HG02943 (cell line): Measurements from ENCODE around the gene NDE1.
"Not testable (repeated sequence)": the region's sequence is repeated elsewhere in the genome, so short reads cannot be mapped to it uniquely, and the experiment has no call there.

ENCODE experiments used
- ATAC-seq: cut with Tn5 transposase; IDR thresholded peaks from one replicate; pipeline ENCODE4 v1.9.1; 2021; ENCODE audit warnings: mild to moderate bottlenecking, low read depth, moderate library complexity; ENCODE audit not compliant: unreplicated experiment

The NDE1 gene

DNA sequence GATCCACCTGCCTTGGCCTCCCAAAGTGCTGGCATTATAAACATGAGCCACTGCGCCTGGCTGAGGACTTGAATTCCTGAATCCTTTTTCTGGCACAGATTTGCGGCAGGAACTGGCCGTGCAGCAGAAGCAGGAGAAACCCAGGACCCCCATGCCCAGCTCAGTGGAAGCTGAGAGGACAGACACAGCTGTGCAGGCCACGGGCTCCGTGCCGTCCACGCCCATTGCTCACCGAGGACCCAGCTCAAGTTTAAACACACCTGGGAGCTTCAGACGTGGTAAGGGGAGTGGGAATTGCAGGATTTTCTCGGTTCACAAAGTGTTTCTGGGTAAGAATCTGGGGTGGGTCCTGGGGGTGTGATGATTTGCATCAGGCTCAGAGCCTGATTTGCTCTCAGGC lies 41.0 kb downstream of the NDE1 start:
- no peak for ATAC-seq

- not testable (repeated sequence) for ATAC-seq
These were observed 42.5 kb downstream of the NDE1 start for GRCh38 chr16:15692508-15692907.

DNA sequence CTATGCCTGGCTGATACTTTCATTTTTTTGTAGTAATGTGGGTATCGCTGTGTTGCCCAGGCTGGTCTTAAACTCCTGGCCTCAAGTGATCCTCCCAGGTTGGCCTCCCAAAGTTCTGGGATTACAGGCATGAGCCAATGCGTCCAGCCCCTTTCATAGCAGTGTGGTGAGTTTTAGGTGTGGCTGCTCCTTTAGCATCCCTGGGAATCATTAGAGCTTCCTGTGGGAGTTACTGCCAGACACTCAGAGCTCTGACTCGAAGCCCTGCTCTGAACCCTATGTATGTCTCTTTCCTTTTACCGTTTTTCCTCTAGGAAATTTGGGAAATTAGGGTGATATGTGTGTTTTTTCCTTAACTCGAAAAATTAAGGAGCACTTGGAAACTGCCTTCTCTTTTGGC lies 44.5 kb downstream of the NDE1 start:
- ATAC-seq, result no peak

DNA sequence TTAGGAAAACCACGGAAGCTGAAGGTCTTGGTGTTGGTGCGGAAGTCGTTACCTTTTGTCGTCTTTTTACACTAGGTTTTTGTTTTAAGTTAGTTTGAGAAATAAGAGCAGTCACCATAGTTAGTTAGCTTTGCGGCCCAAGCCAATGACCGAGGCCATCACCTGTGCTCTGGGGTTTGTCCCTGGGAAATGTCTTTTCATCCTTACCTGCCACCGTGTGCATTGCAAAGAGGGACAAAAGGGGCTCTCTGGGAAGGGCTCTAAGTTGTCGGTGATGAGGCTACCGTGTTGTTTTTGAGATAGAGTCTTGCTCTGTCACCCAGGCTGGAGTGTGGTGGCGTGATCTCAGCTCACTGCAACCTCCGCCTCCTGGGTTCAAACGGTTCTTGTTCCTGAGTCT lies 49.8 kb downstream of the NDE1 start:
- no peak for ATAC-seq

DNA sequence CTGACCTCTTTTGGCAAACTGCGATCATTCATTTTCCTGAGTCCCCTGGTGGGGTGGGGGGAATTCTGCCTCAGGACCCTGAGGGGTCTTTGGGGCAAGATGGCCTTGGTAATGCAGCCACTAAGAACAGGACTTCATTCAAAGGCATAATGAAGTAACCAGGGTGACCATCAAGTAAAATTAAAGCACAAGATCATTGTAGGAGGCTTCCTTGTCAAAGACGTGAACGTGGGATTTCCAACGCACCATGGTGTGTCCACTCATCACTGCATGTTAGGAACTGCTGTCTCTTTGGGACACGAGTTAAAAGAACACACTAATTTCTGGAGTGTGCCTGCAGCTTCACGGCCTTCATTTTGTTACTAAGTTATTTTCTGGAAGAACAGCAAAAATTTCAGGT lies 51.3 kb downstream of the NDE1 start:
- no peak for ATAC-seq

DNA sequence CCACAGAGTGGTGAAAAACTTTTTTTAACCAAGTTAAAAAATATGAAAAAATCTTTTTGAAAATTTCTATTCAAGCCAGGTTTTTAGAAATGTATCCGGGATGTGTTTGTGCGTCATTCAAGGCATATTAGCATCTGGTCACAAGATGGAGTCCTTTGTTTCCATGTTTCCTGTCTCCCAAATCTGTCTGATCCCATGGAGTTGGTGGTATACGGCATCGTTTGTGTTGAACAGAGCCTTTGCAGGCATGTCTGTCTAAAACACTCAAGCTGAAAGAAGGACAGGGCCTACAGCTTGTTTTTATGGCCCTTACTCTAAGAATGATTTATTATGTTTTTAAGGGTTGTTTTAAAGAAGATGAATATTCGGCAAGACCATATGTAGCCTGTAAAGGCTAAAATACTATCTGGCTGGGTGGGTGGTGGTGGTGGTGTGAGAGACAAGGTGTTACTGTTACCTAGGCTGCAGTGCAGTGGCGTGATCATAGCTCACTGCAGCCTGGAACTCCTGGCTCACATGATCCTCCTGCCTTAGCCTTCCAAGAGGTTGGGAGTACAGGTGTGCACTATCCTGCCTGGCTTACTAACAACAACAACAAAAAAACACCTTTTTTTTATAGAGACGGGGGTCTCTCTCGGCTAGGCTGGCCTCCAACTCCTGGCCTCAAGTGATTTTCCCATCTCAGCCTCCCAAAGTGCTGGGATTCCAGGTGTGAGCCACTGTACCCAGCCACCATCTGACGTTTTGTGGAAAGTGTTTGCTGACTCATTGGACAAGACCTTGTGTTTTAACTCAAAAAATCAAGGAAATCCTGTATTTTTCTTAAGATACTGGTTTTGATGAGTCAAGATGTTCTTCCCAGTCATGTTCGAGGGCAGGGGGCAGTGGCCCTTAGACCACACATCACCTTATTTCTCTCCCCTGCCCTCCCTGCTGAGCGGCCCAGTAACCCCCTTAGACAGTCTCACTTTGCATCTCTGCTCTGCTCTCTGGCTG lies 52.2 kb downstream of the NDE1 start:
- ATAC-seq, result no peak

- no peak for ATAC-seq
These were observed 53.1 kb downstream of the NDE1 start for GRCh38 chr16:15703029-15703736.

GRCh38 chr16:15704545-15704987 lies 54.5 kb downstream of the NDE1 start:
- ATAC-seq, result no peak

GRCh38 chr16:15705064-15705565 lies 55.1 kb downstream of the NDE1 start:
- ATAC-seq, result no peak

DNA sequence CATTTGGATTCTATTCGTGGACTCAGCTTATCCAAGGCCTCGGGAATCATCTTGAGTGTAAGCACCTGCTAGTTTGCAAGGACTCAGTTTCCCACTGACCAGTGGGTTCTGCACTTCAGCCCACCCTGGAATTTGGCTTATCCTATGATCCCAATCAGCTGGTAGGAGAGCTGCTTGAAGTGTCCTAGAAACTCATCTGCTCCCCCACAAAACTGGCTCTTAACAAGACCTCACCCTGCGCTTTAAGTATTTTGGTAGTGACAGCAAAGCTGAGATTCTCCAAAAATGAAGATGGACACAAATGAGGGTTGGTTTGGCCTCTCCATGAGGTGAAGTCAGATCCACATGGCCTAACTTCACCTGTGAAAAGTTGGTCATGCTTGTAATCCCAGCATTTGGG lies 57.3 kb downstream of the NDE1 start:
- ATAC-seq, result no peak

GRCh38 chr16:15708096-15708495 lies 58.1 kb downstream of the NDE1 start:
- ATAC-seq, result no peak

GRCh38 chr16:15708997-15709396 lies 59.0 kb downstream of the NDE1 start:
- ATAC-seq, result no peak

GRCh38 chr16:15714393-15715172 lies 64.5 kb downstream of the NDE1 start:
- no peak for ATAC-seq

GRCh38 chr16:15715221-15715620 lies 65.2 kb downstream of the NDE1 start:
- ATAC-seq, result no peak

DNA sequence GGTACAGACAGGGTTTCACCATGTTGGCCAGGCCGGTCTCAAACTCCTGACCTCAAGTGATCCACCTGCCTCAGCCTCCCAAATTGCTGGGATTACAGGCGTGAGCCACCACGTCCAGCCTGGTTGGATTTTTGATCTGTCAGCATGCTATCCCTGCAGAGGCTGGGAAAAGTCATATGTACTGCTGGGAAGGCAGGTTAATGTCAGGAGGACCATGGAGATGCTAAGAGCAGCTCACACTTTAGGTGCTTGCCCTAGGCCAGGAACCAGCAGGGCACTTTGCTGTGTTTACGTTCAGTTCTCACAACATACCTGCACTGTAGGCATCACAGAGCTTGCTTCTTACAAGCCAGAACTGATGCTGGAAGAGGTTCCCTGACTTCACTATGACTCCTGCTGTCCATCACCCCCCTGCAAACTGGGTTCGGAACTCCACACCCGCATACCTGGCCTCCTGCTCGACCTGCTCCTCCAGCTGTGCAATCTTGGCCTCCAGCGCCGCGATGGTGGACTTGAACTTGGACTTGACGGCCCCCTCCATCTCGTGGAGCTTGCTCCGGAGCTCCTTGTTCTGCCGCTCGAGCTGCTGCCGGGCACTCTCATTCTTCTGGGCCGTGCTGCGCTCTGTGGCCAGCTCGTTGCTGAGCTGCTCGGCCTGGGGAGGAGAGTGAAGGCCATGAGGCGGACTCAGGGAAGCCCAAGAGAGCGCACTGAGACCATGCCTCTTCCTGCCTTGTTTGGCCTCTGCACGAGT lies 66.8 kb downstream of the NDE1 start:
- no peak for ATAC-seq

- ATAC-seq, result no peak
These were observed 71.0 kb downstream of the NDE1 start for GRCh38 chr16:15721018-15721417.

DNA sequence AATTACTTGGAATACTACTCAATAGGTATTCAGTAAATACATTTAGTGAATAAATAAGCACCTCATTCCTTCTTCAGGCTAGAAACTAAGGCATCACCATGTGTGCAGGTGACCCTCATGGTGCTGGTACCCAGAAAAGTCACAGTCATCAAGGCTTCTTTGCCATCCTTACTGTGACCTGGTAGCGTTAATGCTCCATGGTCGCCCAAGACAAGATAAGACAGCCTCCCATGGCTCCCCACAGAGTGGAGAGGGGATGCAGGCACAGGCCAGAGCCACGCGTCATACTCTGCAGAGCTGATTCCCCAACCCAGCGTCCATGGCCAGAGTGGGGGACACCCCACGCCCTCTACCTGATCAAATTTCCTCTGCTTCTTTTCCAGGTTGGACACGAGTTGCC lies 73.8 kb downstream of the NDE1 start:
- no peak for ATAC-seq

GRCh38 chr16:15725641-15726240 lies 75.7 kb downstream of the NDE1 start:
- no peak for ATAC-seq

DNA sequence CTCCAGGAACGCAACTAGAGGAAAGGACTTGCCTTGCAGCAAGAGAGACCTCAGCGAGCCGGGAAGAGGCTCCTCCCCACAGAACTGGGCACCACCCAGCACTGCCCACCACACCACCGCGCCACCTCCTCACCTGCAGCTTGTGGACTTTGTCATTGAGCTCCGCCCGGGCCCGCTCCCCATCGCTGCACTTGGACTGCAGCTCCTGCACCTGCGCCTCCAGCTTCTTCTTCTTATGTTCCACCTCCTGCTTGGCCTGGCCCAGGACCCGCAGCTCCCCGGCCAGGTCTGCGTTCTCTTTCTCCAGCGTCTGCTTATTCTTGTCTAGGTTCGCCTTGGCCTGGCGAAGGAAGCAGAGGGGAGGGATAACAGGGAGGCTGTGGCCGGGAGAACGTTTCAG lies 76.7 kb downstream of the NDE1 start:
- ATAC-seq, result no peak

GRCh38 chr16:15727697-15728096 lies 77.7 kb downstream of the NDE1 start:
- not testable (repeated sequence) for ATAC-seq
